GM19397 (cell line): Measurements from ENCODE around the gene RFX3.

Source experiments
- ATAC-seq: cut with Tn5 transposase; IDR thresholded peaks from one replicate; pipeline ENCODE4 v1.9.1; 2021; ENCODE audit warnings: mild to moderate bottlenecking, moderate library complexity; ENCODE audit not compliant: unreplicated experiment

The RFX3 gene

GRCh38 chr9:3525836-3526164, at the start of gene RFX3:
RFX3 (minus strand) TSS chr9:3526001; CDS start chr9:3395588, 130,413 bp downstream.
- ATAC-seq, result peak; percentile 54

GRCh38 chr9:3571500-3571899, 45.7 kb upstream of the RFX3 start:
- ATAC-seq, result no peak

- ATAC-seq, result no peak
Measured at GRCh38 chr9:3569529-3569928, 43.7 kb upstream of the RFX3 start.

- no peak for ATAC-seq
Measured at GRCh38 chr9:3567988-3568387, 42.2 kb upstream of the RFX3 start.

- no peak for ATAC-seq
Measured at GRCh38 chr9:3553076-3553765, 27.4 kb upstream of the RFX3 start.

- no peak for ATAC-seq
Measured at GRCh38 chr9:3549225-3549624, 23.4 kb upstream of the RFX3 start.

- ATAC-seq, result no peak
Measured at GRCh38 chr9:3548648-3549047, 22.8 kb upstream of the RFX3 start.

- no peak for ATAC-seq
Measured at GRCh38 chr9:3541206-3541605, 15.4 kb upstream of the RFX3 start.

- ATAC-seq, result no peak
Measured at GRCh38 chr9:3534614-3535404, 9.0 kb upstream of the RFX3 start.

GRCh38 chr9:3532158-3532557, 6.4 kb upstream of the RFX3 start:
- ATAC-seq, result no peak

GRCh38 chr9:3528451-3528850, 2.6 kb upstream of the RFX3 start:
- no peak for ATAC-seq

GRCh38 chr9:3526997-3527940, 1.5 kb upstream of the RFX3 start:
- ATAC-seq, result no peak

GRCh38 chr9:3526165-3526996, 580 bp upstream of the RFX3 start:
- ATAC-seq, result peak; percentile 70

GRCh38 chr9:3525096-3525835, 535 bp downstream of the RFX3 start:
- no peak for ATAC-seq

- ATAC-seq, result no peak
Measured at GRCh38 chr9:3521966-3522365, 3.8 kb downstream of the RFX3 start.

GRCh38 chr9:3520564-3520963, 5.2 kb downstream of the RFX3 start:
- ATAC-seq, result no peak

GRCh38 chr9:3517377-3518048, 8.3 kb downstream of the RFX3 start:
- no peak for ATAC-seq

GRCh38 chr9:3516667-3517330, 9.0 kb downstream of the RFX3 start:
- ATAC-seq, result no peak

GRCh38 chr9:3515405-3515804, 10.4 kb downstream of the RFX3 start:
- no peak for ATAC-seq
